Keratinocyte (primary cell): ENCODE results near the gene USP44. TPM values are rescaled to one million over a fixed set of nuclear protein-coding genes. Genes with fewer than 3 reads are reported as not detected.

Experiments used
- DNase-seq: peaks from one replicate; pipeline ENCODE4 v3.0.0-alpha.2; 2011; ENCODE audit warnings: low read depth, missing footprints, low spot score
- FAIRE-seq: peaks from 2 replicates; lab custom pipeline; 2011; peaks lifted over from hg19 to GRCh38; lab: Jason Lieb, UNC
- H2AFZ ChIP-seq: 2 replicates; pipeline ENCODE4 v1.6.0; 2012; ENCODE audit warnings: low read length, control low read depth, inconsistent platforms; ENCODE audit not compliant: control insufficient read depth
- H3K27ac ChIP-seq: 2 replicates; pipeline ENCODE4 v1.5.1; 2011; ENCODE audit warnings: low read length; ENCODE audit not compliant: control insufficient read depth, insufficient read depth
- H3K27me3 ChIP-seq: 3 replicates; pipeline ENCODE4 v1.6.0; 2011; ENCODE audit warnings: low read length; ENCODE audit not compliant: control insufficient read depth, insufficient read depth; ENCODE audit errors: extremely low read depth
- H3K36me3 ChIP-seq, 2 experiments: 2 replicates in 1 of 2; 3 replicates in 1 of 2; pipeline ENCODE4 v1.5.1; 2011; ENCODE audit warnings: low read length in 2 of 2, mild to moderate bottlenecking in 1 of 2; ENCODE audit not compliant: control insufficient read depth in 2 of 2, insufficient read depth in 2 of 2; ENCODE audit errors: extremely low read depth in 1 of 2
- H3K4me1 ChIP-seq: 3 replicates; pipeline ENCODE4 v1.5.1; 2011; ENCODE audit warnings: low read length; ENCODE audit not compliant: control insufficient read depth, insufficient read depth; ENCODE audit errors: extremely low read depth
- H3K4me2 ChIP-seq: 3 replicates; pipeline ENCODE4 v1.6.0; 2011; ENCODE audit warnings: low read depth, low read length; ENCODE audit not compliant: control insufficient read depth, insufficient read depth; ENCODE audit errors: extremely low read depth
- H3K4me3 ChIP-seq, 3 experiments: fragments of 200-600 bp in 1 of 3; sonication (generic) in 1 of 3; 2 replicates in 2 of 3; 3 replicates in 1 of 3; pipeline ENCODE4 v1.5.1; 2011 to 2016; ENCODE audit warnings: low read length in 3 of 3, mild to moderate bottlenecking in 3 of 3, control low read depth in 2 of 3, inconsistent platforms in 1 of 3, low read depth in 1 of 3, mixed read lengths in 1 of 3, mixed run types in 1 of 3, moderate library complexity in 1 of 3; ENCODE audit not compliant: control insufficient read depth in 2 of 3, insufficient read depth in 2 of 3; ENCODE audit errors: extremely low read depth in 1 of 3
- H3K79me2 ChIP-seq: 2 replicates; pipeline ENCODE4 v1.6.0; 2012; ENCODE audit warnings: low read length; ENCODE audit not compliant: control insufficient read depth, insufficient read depth
- H3K9ac ChIP-seq: 3 replicates; pipeline ENCODE4 v1.6.0; 2011; ENCODE audit warnings: low read length; ENCODE audit not compliant: control insufficient read depth, insufficient read depth; ENCODE audit errors: extremely low read depth
- H3K9me1 ChIP-seq: 3 replicates; pipeline ENCODE4 v1.6.0; 2011; ENCODE audit warnings: low read length; ENCODE audit not compliant: control insufficient read depth, insufficient read depth; ENCODE audit errors: extremely low read depth
- H3K9me3 ChIP-seq: 2 replicates; pipeline ENCODE4 v1.5.1; 2012; ENCODE audit warnings: low read depth, low read length; ENCODE audit not compliant: control insufficient read depth
- H4K20me1 ChIP-seq: 3 replicates; pipeline ENCODE4 v1.6.0; 2011; ENCODE audit warnings: low read length; ENCODE audit not compliant: control insufficient read depth, insufficient read depth; ENCODE audit errors: extremely low read depth
- EZH2 ChIP-seq: IDR thresholded peaks from one replicate; pipeline ENCODE4 v1.6.1; 2012; ENCODE audit warnings: inconsistent platforms, mild to moderate bottlenecking, low read length, moderate library complexity
- dilution Hi-C: fragments of 300-500 bp; cut with MboI; formaldehyde crosslinking; loops from one replicate; pipeline ENCODE4 v1.7.0; 2020; ENCODE audit warnings: low sequenced_read_pairs; ENCODE audit not compliant: extremely low pct_ligation_motif_present
- polyA plus RNA-seq, 5 experiments: library from polyadenylated mRNA; depleted of rRNA in 3 of 5; stranded (reverse) in 3 of 5; stranded (forward) in 1 of 5; unstranded in 1 of 5; fragments of >200 nt; gene quantifications; 1 replicate in 1 of 5; 2 replicates in 3 of 5; 3 replicates in 1 of 5; pipeline versions ENCODE4 v1.2.1 to v1.2.3, GENCODE V29; 2011 to 2012; ENCODE audit warnings: missing spikeins in 2 of 5, low read depth in 1 of 5, low replicate concordance in 1 of 5
- TF ChIP-seq, protein P1 (sequence below), 3 experiments: IDR thresholded peaks in 1 of 3; conservative IDR thresholded peaks in 1 of 3; optimal IDR thresholded peaks in 1 of 3; 2 replicates in 2 of 3; 3 replicates in 1 of 3; pipeline versions ENCODE3 to v1.5.1; 2011; ENCODE audit warnings: low read length in 3 of 3, mild to moderate bottlenecking in 3 of 3, moderate library complexity in 2 of 3, control low read depth in 1 of 3, inconsistent platforms in 1 of 3; ENCODE audit not compliant: insufficient read depth in 2 of 3; ENCODE audit errors: extremely low read depth in 1 of 3

The USP44 gene
- polyA plus RNA-seq, 1 donor (not counting 4 experiments of a cell fraction or from before 2014, with no cell fraction given): 0.18 TPM

DNA sequence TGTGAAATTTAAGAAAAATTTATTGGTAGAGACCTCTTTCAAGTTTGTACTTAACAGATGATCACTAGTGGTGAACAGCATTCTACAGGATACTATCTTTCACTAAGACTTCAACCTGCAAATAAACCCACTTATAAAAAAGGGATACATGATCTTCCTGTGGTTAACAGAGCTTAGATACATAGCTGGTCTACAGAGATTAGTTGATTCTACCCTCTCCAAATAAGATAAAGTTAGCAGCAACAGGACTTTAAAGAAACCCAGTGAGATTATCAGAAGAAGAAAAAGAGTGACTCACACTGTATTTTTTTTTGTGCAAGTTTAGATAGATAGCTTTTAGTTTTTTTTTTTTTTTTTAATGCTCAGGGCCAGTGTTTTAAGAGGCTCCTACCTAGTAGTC lies 34.5 kb downstream of the USP44 start:
- H3K9me1 ChIP-seq: no peaks in the 10 kb centered on the region
- TF ChIP-seq, protein P1, sequence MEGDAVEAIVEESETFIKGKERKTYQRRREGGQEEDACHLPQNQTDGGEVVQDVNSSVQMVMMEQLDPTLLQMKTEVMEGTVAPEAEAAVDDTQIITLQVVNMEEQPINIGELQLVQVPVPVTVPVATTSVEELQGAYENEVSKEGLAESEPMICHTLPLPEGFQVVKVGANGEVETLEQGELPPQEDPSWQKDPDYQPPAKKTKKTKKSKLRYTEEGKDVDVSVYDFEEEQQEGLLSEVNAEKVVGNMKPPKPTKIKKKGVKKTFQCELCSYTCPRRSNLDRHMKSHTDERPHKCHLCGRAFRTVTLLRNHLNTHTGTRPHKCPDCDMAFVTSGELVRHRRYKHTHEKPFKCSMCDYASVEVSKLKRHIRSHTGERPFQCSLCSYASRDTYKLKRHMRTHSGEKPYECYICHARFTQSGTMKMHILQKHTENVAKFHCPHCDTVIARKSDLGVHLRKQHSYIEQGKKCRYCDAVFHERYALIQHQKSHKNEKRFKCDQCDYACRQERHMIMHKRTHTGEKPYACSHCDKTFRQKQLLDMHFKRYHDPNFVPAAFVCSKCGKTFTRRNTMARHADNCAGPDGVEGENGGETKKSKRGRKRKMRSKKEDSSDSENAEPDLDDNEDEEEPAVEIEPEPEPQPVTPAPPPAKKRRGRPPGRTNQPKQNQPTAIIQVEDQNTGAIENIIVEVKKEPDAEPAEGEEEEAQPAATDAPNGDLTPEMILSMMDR (optimal IDR thresholded peaks at IDR 0.05 in 1 of 3, IDR thresholded peaks at IDR 0.05 in 1 of 3, conservative IDR thresholded peaks at IDR 0.05 in 1 of 3; ENCODE audit: extremely low read depth in 1 of 3, insufficient read depth in 2 of 3, low read length in 3 of 3): no peak
- no peak for TF ChIP-seq EZH2
- dilution Hi-C loops: no loop called here
- H3K9ac ChIP-seq: no peak overlapping the region
- DNase-seq: no peak
- no peaks in the 10 kb centered on the region for H4K20me1 ChIP-seq
- no peaks in the 10 kb centered on the region for H3K9me3 ChIP-seq
- FAIRE-seq: no peak
- H2AFZ ChIP-seq: no peak overlapping the region
- H3K4me1 ChIP-seq: no peaks in the 10 kb centered on the region
- no peak overlapping the region for H3K4me3 ChIP-seq
- no peak overlapping the region for H3K4me2 ChIP-seq
- H3K27me3 ChIP-seq: no peaks in the 10 kb centered on the region
- H3K79me2 ChIP-seq: no peaks in the 10 kb centered on the region
- H3K36me3 ChIP-seq: peaks cover 5 to 6% of the 10 kb centered on the region in 2 experiments
- H3K27ac ChIP-seq: no peak overlapping the region

GRCh38 chr12:95515197-95515596 lies 36.1 kb downstream of the USP44 start:
- Histone ChIP-seq H3K79me2 (peaks cover 3% of the 10 kb centered on the region), H3K9me3 (no peaks in the 10 kb centered on the region), H3K4me1 (no peaks in the 10 kb centered on the region), H3K4me3 (no peak overlapping the region), H3K9me1 (no peaks in the 10 kb centered on the region), H3K27ac (no peak overlapping the region), H3K4me2 (no peak overlapping the region), H3K27me3 (no peaks in the 10 kb centered on the region), H3K9ac (no peak overlapping the region), H3K36me3 (peaks cover 5 to 10% of the 10 kb centered on the region in 2 experiments), H2AFZ (no peak overlapping the region), H4K20me1 (no peaks in the 10 kb centered on the region)
- dilution Hi-C loops: no loop called here
- no peak for TF ChIP-seq EZH2
- TF ChIP-seq, protein P1 (optimal IDR thresholded peaks at IDR 0.05 in 1 of 3, IDR thresholded peaks at IDR 0.05 in 1 of 3, conservative IDR thresholded peaks at IDR 0.05 in 1 of 3; ENCODE audit: extremely low read depth in 1 of 3, insufficient read depth in 2 of 3, low read length in 3 of 3): no peak
- FAIRE-seq (no peak), DNase-seq (no peak)
